HG03095 (cell line): Measurements from ENCODE around the gene ARL16.
A peak's percentile ranks its signal among the peaks of the same experiment; 100 is the strongest.

ENCODE experiments used
- ATAC-seq: cut with Tn5 transposase; IDR thresholded peaks from one replicate; pipeline ENCODE4 v1.9.1; 2021; ENCODE audit warnings: moderate library complexity; ENCODE audit not compliant: unreplicated experiment

Gene ARL16

GRCh38 chr17:81673561-81674258 lies 9.9 kb downstream of the ARL16 start:
- ATAC-seq, result no peak

DNA sequence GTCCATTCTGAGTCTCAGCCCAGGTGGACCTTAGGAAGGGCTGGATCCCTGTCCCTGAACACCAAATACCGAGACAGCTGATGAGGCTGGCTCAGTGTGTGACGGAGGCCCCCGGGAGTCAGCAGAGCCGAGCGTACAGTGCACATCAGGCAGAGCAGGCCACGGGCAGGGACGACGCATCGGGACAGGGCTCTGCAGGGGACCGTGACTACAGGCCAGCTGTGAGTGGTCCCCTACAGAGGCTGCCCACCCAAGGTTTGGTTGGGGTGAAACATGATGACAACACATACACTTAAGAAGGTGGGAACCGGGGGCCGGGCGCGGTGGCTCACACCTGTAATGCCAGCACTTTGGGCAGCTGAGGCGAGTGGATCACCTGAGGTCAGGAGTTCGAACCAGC lies 10.6 kb downstream of the ARL16 start:
- no peak for ATAC-seq

DNA sequence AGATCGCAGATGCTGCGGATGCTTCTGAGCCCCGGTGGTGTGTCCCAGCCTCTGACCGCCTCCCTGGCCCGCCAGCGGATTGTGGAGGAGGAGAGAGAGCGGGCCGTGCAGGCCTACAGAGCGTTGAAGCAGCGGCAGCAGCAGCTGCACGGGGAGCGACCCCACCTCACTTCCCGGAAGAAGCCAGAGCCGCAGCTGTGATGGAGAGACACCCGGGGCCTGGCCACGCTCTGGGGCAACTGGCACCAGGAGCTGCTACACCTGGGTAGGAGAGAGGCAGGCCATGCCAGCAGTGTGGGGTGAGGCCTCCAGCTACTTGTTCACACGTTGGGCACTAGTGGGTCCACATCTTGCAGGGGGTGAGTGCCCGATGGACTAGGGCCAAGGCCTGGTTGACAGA lies 11.1 kb downstream of the ARL16 start:
- ATAC-seq, result no peak

GRCh38 chr17:81667754-81668153 lies 15.8 kb downstream of the ARL16 start:
- ATAC-seq, result no peak

- peak; percentile 88 for ATAC-seq
These were observed 17.0 kb downstream of the ARL16 start, which contains the start of the genes CCDC137 and OXLD1 for GRCh38 chr17:81666342-81667191. Gene CCDC137 (plus strand): TSS chr17:81666737. CDS start chr17:81666767, 30 bp downstream. Gene OXLD1 (minus strand): TSS chr17:81666605. CDS start chr17:81666577, 28 bp downstream.

DNA sequence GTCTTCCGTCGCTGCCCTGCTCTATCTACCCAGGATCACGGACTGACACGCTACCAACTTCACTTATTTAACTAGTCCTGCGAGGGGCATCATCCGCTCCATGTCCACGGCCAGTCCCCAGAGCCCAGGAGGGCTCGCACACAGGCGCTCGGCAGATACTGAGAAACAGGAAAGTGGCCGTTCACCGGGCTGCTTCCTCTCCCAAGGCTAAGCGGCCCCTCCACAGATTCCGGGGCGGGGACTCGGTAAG lies 17.6 kb downstream of the ARL16 start:
- ATAC-seq, result peak; percentile 23

DNA sequence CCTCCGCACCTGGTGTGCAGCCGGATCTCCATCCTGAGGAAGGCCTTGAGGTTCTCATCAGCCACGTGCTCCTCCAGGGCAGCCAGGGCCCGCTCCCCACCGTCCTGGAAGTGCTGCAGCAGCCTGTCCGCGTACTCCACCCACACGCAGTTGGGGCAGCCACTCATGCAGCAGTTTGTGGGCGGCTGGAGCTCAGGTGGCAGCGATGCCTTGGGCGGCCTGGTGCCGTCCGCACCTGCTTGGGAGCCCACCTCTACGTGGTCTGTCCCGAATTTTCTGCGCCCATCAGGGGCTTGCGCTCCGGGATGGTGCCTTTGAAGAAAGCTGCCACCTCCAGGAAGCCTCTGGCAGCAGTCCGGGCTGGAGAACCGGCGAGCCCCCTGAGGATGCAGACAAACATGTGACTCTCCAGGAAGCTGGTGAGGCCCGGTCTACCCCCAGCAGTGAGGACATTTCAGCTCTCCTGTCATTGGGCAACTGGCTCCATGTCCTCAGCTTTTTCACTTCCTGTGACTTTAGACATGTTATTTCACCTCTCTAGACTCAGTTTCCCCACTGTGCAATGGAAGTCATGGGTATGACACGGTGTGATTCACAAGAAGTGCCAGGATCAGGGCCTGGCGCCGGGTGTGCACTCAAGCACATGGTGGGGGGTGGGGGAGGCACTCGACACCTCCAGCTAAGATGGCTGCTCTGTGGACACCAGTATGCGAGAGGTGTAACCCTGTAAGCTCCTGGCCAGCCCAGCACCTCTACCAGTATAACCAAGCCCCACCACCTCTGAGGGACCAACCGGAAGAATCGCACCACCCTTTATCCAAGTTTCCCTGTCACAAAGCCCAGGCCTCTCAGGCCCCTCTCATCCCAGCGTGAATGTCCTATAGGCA lies 18.1 kb downstream of the ARL16 start:
- no peak for ATAC-seq

DNA sequence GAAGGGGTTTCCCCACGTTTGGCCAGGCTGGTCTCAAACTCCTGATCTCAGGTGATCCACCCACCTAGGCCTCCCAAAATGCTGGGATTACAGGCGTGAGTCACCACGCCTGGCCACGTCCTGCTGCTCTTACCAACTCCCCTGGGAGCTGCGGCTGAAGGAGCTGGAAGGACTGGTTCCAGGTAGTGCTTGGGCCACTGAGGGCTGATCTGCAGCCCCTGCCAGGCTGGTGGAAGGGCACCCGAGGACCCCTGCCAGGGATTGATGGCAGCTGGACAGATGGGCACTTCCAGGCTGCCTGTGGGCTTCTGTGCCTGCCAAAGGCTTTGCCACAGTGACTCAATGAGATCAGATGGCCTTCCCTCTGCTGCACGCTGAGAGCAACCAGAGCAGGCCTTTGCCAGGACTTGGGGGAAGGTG lies 19.5 kb downstream of the ARL16 start:
- ATAC-seq, result no peak

DNA sequence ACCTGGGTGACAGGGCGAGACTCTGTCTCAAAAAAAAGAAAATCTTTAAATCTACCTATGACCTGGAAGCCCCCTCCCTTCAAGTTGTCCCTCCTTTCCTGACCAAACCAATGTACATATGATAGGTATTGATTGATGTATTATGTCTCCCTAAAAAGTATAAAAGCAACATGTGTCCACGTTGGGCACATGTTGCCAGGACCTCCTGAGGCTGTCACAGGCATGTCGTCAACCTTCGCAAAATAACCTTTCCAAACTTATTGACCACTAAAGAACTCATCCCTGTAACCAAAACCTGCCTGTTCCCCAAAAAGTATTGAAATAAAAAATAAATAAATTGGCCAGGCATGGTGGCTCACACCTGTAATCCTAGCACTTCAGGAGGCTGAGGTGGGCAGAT lies 21.6 kb downstream of the ARL16 start:
- ATAC-seq, result no peak

- ATAC-seq, result no peak
These were observed 23.2 kb downstream of the ARL16 start for GRCh38 chr17:81660441-81660840.

GRCh38 chr17:81659038-81659437 lies 24.6 kb downstream of the ARL16 start:
- no peak for ATAC-seq

DNA sequence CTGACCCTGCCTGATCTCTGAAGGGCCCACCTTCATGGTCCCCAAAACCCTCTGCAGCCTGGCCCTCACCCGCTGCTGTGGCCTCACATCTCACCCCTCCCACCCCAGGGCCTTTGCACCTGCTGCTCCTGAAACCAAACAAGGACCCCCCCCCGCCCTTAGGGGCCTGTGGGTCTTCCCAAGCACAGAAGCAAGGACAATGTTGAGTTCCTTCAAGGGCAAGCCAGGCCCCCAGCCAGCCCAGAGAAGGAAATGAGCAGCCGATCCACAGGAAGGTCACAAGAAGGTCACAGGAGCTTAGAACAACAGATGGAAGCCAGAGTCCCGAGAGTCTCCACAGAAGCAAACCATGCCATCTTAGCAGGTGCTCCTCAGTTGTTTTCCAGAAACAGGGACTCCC lies 26.8 kb downstream of the ARL16 start:
- ATAC-seq, result no peak

DNA sequence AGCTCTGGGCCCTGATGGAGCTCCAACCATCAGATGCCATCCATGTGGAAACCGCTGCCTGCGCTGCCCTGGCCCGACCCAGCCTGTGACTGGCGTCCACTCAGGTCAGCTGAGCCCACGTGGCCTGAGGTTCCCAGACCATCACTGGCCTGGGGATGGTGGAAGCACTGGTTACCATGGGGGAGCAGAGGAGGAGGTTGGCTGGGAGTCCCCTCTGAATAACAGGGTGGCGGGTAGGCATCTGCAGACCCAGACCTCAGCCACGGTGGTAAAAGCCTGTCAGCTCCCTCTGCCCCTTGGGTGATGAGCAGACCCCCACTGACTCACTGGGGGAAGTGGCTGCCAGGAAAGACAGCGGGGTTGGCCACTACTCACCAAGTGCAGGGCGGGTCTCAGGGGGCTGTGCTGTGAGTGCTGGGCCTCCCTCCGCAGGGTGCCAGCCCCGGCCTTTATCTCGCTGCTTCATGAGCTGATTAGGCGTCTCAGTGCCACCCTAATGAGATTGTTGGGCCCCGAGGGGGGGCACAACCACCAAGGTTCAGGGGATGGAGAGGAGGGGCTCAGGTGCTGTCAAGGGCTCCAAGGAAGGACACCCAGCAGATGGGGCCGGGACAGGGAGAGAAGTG lies 27.4 kb downstream of the ARL16 start, which contains the start of gene PDE6G:
Gene PDE6G (minus strand): TSS at position 425 of the 626 bp plus-strand sequence. CDS start 3,237 bp downstream, outside the sequence.
- no peak for ATAC-seq

- ATAC-seq, result no peak
These were observed 28.0 kb downstream of the ARL16 start for GRCh38 chr17:81655378-81656117.

DNA sequence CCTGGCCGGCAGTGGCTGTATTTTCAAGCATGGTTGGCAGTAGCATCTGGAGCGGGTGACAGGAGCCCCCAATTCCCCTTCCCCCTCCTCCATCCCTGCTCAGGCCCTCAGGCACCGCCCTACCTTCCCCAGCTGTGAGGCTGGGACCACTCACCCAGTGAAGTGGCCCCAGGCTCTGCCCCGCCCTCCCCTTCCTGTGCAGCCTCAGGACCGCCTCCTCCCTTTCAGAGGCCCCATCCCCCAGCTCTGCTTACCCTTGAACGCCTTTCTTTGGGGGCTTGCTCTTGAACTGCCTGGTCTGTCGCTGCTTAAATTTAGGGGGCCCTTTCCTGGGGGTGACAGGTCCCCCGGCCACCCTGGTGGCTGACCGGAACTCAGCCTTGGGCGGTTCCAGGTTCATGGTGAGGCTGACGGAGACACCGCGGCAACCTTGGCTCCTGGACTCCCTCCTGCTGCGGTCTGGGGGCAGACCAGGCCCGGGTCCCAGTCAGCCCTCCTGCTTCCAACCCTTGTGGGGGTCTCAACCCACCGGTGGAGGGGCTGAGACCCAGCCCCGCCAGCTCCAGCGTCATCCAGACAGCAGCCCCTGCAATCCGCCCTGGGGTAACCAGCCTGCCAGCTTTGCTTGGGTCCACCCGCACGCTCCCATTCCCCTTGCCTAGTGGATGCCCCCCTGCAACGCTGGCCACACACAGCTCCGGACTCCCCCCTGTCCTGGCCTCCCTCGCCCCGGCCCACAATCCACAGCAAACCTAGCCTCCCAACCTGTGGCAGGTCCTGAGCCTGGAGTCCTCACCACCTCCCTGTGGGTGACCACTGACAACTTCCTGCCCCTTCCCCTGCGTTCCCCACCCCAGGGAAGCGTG lies 30.5 kb downstream of the ARL16 start:
- ATAC-seq, result no peak

DNA sequence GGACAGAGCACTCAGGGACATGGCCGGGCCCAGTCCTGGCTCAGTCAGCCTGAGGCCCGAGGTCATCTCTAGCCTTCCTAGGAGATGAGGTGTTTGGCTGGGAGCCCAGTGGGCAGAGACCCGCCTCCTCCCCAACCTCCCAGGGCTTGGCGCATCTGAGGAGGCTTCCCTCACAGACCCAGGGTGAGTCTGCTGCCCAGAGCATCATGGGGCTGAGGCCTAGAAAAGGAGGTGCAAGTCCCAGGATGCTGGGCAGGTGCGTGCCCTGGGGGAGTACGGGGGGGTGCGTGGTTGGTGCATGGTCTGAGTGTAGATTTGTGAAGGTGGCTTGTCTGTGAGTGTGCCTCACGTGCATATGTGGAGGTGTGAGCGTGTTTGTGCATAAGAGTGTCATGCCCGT lies 31.9 kb downstream of the ARL16 start:
- ATAC-seq, result no peak

GRCh38 chr17:81650951-81651350 lies 32.6 kb downstream of the ARL16 start:
- no peak for ATAC-seq

DNA sequence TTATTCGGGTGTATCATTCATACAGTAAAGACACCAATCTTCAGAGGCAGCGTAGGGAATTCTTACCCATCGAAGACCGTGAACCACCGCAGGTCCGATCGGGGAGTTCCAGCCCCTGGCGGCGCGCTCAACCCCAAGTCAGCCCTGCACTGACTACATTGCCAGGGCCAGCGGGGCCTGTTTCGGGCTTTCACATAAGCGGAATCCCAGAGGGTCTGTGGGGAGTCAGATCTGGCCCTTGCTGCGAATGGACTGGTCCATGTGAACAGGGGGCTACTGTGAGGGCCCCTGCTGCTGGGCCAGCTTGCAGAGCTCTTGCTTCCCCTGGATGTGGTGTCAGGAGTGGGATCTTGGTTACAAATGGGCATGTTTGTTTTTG lies 34.9 kb downstream of the ARL16 start:
- no peak for ATAC-seq

DNA sequence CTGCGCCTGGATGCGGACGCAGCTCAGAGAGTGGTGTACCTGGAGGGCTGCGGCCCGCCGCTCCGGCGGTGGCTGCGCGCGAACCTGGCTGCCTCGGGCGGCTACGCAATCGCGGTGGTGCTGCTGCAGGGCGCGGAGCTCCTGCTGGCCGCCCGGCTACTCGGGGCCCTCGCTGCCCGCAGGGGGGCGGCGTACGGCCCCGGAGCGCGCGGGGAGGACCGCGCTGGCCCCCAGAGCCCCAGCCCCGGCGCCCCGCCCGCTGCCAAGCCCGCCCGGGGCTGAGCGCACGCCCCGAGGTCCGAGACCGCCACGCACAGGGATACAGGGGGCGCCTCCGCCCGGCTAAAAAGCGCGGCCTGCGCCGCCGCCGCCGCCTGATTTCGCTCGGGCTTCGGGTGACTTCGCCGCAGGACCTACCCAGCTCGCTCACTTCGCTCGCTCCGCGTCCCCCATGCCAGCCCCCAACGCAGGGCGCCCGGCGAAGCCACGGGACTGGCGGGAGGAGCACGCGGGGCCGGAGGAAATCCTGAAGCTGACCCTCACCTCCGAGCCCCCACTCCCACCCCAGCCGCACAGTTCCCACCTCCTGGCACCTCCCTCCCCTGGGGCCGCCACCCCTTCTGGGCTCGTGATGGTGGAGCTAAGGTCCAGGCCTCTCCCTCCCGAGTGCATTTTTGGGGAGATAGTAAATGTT lies 35.4 kb downstream of the ARL16 start:
- no peak for ATAC-seq
